ENCODE data around the gene SPRED2. TPM values are rescaled to one million over a fixed set of nuclear protein-coding genes. Genes with fewer than 3 reads are reported as not detected.

The SPRED2 gene
- total RNA-seq, 1 donor from 2014 or later: 9.4 TPM

DNA sequence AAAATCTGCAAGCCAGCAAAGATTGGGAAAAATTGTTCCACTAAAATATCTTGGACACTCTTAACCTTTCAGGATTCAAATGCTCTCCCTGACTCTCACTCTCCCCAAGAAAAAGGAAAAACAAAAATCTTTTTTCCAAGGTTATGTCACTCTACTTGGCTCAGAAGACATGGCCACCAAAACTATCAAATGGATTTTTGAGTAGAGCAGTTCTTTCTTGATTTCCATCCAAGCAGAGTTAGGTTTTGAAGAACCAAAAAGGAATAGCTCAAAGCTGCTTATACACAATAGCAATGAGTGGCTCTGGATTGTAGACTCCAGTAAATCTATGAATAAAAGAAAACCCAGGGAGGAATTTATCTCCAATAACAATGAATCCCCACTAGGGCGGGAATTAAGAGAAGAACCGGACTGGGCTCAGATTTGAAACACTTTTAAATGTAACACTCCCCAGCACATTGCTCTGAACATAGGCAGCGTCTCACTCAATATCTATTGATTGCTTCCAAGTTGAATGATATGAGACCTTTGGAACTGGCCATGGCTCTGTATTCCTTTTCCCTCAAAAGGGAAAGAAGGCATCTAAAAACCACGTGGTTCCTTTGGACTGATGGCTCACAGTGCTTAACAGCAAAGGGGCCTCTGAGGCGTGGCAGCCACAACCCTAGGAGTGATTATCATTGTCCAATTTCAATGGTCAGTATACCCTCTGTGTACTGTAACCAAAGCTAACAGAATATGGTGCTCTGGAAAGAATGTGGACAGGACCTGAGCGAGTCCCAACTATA is 68.3 kb downstream of the SPRED2 start:
- Mint-ChIP-seq H3K4me1 (ENCODE audit: low read depth) (peaks cover 52% of the 10 kb centered on the region), H3K36me3 (ENCODE audit: low read depth) (peaks cover 1% of the 10 kb centered on the region), H3K27me3 (ENCODE audit: insufficient read depth) (peaks cover 2% of the 10 kb centered on the region), H3K9me3 (no peaks in the 10 kb centered on the region), H3K27ac (no peak overlapping the region), H3K4me3 (no peak overlapping the region)
- intact Hi-C loops (cut with micrococcal nuclease): no loop called here
- DNase-seq (ENCODE audit: low spot score): no peak

DNA sequence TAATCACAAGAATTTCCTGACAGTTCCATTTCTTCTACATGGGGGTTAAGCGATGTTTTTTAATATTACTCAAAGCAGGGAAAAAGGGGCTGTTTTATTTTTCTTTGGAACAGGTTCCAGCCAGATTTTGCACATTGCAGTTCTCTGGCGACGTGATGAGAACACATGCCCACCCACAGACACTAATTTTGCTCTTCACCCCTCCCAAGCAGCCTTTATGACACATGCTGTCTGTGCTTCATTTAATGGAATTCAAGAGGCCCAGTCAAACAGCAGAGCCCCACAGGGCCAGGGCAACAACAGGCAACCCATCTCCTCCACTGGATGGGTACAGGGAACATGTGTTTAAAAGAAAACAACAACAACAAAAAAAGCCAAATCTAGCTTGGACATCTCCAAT is 70.8 kb downstream of the SPRED2 start:
- no peak for DNase-seq (ENCODE audit: low spot score)
- H3K4me1 Mint-ChIP-seq (ENCODE audit: low read depth): peaks cover 64% of the 10 kb centered on the region
- peaks cover 1% of the 10 kb centered on the region for H3K36me3 Mint-ChIP-seq (ENCODE audit: low read depth)
- peaks cover 2% of the 10 kb centered on the region for H3K27me3 Mint-ChIP-seq (ENCODE audit: insufficient read depth)
- no peak overlapping the region for H3K4me3 Mint-ChIP-seq
- H3K27ac Mint-ChIP-seq: no peak overlapping the region
- intact Hi-C loops (cut with micrococcal nuclease): no loop called here
- no peaks in the 10 kb centered on the region for H3K9me3 Mint-ChIP-seq

DNA sequence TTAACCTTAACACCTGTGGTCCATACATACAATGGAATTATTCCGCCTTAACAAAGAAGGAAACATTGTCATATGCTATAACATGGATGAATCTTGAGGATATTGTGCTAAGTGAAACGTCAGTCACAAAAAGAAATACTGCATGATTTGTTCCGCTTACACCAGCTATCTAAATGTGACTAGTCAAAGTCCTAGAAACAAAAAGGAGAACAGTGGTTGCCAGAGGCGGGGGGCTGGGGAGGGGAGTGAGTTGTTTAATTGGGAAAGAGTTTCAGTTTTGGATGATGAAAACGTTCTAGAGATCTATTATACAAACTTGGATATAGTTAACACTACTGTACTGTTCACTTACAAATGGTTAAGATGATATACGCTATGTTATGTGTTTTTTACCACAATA is 72.0 kb downstream of the SPRED2 start:
- peaks cover 1% of the 10 kb centered on the region for H3K36me3 Mint-ChIP-seq (ENCODE audit: low read depth)
- no peak overlapping the region for H3K27ac Mint-ChIP-seq
- no peak for DNase-seq (ENCODE audit: low spot score)
- H3K27me3 Mint-ChIP-seq (ENCODE audit: insufficient read depth): peaks cover 3% of the 10 kb centered on the region
- no peaks in the 10 kb centered on the region for H3K9me3 Mint-ChIP-seq
- peaks cover 68% of the 10 kb centered on the region for H3K4me1 Mint-ChIP-seq (ENCODE audit: low read depth)
- no peak overlapping the region for H3K4me3 Mint-ChIP-seq
- intact Hi-C loops (cut with micrococcal nuclease): no loop called here

DNA sequence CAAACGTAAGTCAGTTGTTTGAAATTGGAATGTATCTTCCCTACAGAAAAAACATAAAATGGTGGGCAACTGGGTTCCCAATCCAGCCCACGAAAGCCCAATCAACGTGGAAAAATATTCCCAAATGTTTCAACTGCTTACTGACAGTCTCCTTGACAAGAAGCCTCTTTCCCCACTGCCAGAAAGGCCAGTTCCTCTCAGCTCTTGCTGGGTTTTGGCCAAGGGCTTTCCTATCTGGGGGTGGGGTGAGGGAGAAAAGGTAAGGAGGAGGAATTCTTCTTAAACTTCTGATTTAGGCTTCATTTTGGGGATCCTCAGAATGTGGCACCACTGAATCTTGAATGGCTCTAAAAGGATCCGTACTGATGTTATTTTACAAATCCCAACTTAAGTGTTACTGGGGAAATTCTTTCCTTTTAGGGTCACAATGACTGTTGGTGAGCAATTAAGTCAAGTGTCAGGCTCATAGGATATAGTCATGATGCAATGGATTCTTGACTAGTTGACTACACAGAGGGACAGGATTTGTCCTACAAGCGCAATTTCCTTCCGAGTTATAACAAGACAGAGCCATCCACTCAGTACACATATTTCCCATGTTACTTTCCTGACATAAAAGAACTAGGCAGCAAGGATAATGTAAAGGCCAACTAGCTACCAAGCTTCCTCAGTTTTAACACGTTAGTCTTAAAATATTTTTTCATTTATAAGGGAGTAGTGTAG is 73.6 kb downstream of the SPRED2 start:
- intact Hi-C loops (cut with micrococcal nuclease): loop anchor here (1.0 to 5.0 kb wide), 7 partner anchors 24 to 193 kb away; partner anchors contain the start of gene SPRED2
- peaks cover 3% of the 10 kb centered on the region for H3K27me3 Mint-ChIP-seq (ENCODE audit: insufficient read depth)
- H3K36me3 Mint-ChIP-seq (ENCODE audit: low read depth): peaks cover under 1% of the 10 kb centered on the region
- DNase-seq (ENCODE audit: low spot score): no peak
- H3K4me1 Mint-ChIP-seq (ENCODE audit: low read depth): peaks cover 70% of the 10 kb centered on the region
- H3K9me3 Mint-ChIP-seq: no peaks in the 10 kb centered on the region
- no peak overlapping the region for H3K4me3 Mint-ChIP-seq
- no peak overlapping the region for H3K27ac Mint-ChIP-seq

DNA sequence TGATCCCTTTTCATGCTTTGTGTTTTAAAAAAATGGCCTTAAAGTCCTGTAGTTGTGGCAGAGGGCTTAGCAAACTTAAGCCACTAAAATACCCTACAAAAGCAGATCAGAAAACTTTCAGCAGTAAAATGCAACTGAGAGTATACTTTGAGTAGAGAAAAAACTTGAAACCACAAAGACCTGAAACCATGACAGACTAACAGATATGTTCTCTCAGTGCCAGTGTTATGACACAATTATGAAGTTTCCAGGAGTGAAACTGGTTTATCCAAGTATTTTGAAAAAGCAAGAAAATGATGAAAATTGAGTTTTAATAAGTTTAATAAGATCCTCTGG is 74.5 kb downstream of the SPRED2 start:
- intact Hi-C loops (cut with micrococcal nuclease): loop anchor here (1.0 to 5.0 kb wide), 7 partner anchors 25 to 194 kb away; partner anchors contain the start of gene SPRED2
- Mint-ChIP-seq H3K4me3 (no peak overlapping the region), H3K27me3 (ENCODE audit: insufficient read depth) (peaks cover 2% of the 10 kb centered on the region), H3K9me3 (no peaks in the 10 kb centered on the region), H3K36me3 (ENCODE audit: low read depth) (no peaks in the 10 kb centered on the region), H3K4me1 (ENCODE audit: low read depth) (peaks cover 71% of the 10 kb centered on the region), H3K27ac (peak overlapping the region; percentile 60)
- DNase-seq (ENCODE audit: low spot score): no peak

DNA sequence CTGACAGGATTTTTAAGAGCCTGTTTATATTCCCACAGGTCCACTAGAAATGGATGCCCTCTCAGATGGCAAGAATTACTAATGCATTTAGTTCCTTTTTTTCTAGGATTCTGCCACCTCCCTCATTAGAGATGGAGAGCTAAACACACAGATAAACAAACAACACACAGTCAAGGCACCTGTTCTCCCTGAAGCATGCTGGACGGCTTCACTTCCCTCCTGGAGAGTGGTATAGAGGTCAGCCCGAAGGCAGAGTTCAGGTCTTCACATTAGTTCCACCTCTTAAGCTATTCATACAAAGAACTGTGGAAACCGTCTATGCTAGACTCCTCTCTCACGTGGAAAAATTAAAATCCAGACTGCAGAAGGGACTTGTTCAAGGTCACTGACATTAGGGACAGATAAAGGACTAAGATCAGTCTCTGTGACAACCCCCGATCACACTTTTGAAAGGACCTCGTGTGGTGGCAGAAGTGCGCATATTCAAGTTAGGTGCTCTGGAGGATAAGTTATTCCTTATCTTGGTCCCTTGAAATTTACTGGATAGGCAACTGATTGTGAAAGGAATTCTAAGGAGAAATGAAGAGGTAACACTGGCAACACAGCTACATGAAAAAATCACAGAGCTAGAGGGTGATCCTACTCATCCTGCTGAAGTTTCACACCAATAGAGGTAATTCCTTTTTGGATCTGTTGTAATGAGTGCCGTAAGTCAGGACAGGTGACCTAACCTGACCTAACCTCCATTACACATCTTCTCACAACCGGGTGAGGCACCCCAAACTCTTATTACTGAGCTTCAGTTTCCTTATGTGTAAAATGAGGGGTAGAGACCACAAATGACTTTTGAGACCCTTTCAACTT is 75.1 kb downstream of the SPRED2 start:
- intact Hi-C loops (cut with micrococcal nuclease): loop anchor here (5.0 kb wide), 3 partner anchors 40 to 195 kb away; no protein-coding TSS in a partner anchor
- no peak overlapping the region for H3K4me3 Mint-ChIP-seq
- no peak for DNase-seq (ENCODE audit: low spot score)

DNA sequence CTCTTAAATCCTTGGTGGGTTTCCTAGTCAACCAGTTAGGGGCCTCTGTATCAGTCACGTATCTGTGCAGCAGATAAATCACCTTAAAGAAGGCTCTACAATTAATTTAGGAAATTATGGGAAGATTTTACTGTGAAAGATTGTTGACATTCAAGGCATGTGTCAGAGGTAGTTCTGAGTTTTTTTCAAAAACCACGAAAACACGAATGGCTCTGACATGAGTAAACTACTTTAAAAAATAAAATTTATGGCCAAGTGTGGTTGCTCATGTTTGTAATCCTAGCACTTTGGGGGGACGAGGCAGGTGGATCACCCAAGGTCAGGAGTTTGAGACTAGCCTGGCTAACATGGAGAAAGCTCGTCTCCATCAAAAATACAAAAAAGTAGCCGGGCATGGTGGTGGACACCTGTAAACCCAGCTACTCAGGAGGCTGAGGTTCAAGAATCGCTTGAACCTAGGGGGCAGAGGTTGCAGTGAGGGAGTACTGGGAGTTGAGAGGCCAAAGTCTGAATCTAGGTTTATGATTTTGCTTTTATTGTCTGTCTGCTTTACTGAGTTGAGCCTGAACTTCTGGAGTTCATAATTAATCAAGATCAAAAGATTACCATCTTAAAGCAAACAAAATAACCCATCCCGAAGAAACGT is 77.1 kb downstream of the SPRED2 start:
- H3K36me3 Mint-ChIP-seq (ENCODE audit: low read depth): no peaks in the 10 kb centered on the region
- peaks cover 64% of the 10 kb centered on the region for H3K4me1 Mint-ChIP-seq (ENCODE audit: low read depth)
- intact Hi-C loops (cut with micrococcal nuclease): loop anchor here (5.0 kb wide), 3 partner anchors 42 to 197 kb away; no protein-coding TSS in a partner anchor
- no peak overlapping the region for H3K27ac Mint-ChIP-seq
- peaks cover 2% of the 10 kb centered on the region for H3K27me3 Mint-ChIP-seq (ENCODE audit: insufficient read depth)
- no peaks in the 10 kb centered on the region for H3K9me3 Mint-ChIP-seq
- DNase-seq (ENCODE audit: low spot score): no peak
- no peak overlapping the region for H3K4me3 Mint-ChIP-seq

More for the DNA sequence above, 75.1 kb downstream of the SPRED2 start:
- Mint-ChIP-seq H3K4me1 (ENCODE audit: low read depth) (peaks cover 71% of the 10 kb centered on the region), H3K9me3 (no peaks in the 10 kb centered on the region), H3K27me3 (ENCODE audit: insufficient read depth) (peaks cover 2% of the 10 kb centered on the region), H3K36me3 (ENCODE audit: low read depth) (no peaks in the 10 kb centered on the region), H3K27ac (peak overlapping the region; percentile 24)

DNA sequence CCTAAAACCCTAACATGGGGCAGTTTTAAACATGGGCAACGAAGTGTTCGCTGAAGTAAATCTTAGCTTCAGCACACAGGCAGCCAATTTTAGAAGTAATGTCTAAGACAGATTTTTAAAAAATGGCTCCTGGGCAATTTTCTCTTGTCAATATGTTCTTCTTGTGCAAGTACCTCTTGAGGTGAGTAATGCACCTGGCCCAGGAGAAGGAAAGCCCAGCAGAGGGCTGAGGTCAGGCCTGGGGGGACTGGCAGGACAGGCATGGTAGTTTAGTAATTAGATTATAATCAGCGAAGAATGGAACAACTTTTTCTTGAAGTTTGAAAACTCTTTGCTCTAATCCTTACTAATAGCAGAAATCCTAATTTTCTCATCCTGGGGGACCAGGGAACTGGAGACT is 77.6 kb downstream of the SPRED2 start:
- intact Hi-C loops (cut with micrococcal nuclease): loop anchor here (5.0 kb wide), 3 partner anchors 43 to 198 kb away; no protein-coding TSS in a partner anchor
- peaks cover 2% of the 10 kb centered on the region for H3K27me3 Mint-ChIP-seq (ENCODE audit: insufficient read depth)
- no peak overlapping the region for H3K4me3 Mint-ChIP-seq
- H3K4me1 Mint-ChIP-seq (ENCODE audit: low read depth): peaks cover 64% of the 10 kb centered on the region
- H3K36me3 Mint-ChIP-seq (ENCODE audit: low read depth): no peaks in the 10 kb centered on the region
- H3K27ac Mint-ChIP-seq: no peak overlapping the region
- H3K9me3 Mint-ChIP-seq: no peaks in the 10 kb centered on the region
- DNase-seq (ENCODE audit: low spot score): no peak

DNA sequence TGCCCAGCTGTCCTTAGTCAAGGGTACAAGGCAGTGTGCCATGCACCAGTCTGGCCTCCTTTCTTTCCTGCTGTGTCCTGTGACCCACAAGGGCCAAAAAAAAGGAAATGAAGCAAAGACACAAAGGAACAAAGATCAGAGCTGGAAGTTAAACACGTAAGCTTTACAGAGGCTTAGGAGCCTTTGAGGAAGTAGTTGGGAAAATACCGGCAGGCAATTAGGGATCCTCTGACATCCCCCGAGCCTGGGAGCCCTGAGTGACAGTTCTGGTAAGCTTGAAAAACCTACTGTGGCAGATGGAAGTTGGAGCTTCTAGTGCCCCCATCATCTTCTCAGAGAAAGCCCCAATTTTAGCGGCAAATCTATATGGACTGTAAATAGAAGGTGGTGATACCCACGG is 78.5 kb downstream of the SPRED2 start:
- intact Hi-C loops (cut with micrococcal nuclease): no loop called here
- Mint-ChIP-seq H3K27ac (no peak overlapping the region), H3K27me3 (ENCODE audit: insufficient read depth) (peaks cover 2% of the 10 kb centered on the region), H3K4me3 (no peak overlapping the region), H3K36me3 (ENCODE audit: low read depth) (no peaks in the 10 kb centered on the region), H3K4me1 (ENCODE audit: low read depth) (peaks cover 65% of the 10 kb centered on the region), H3K9me3 (no peaks in the 10 kb centered on the region)
- no peak for DNase-seq (ENCODE audit: low spot score)

DNA sequence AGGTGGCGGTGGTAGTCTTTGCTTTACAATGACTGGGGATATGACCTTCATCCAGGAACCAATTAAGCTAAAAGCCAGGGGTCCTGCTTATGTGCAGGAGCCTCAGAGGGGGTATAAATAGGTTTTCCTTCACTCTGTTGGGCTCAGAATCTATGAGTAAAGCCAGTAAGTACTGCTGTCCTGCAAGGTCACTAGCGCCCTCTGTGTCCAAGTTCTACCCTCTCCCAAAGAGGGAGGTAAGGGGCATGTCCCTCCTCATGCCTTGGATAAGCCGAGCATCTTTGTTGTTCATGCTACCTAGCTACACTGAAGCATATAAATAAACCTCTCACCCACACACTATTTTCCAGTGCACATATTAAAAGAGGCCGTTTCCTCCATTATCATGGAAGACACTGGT is 79.4 kb downstream of the SPRED2 start:
- H3K4me1 Mint-ChIP-seq (ENCODE audit: low read depth): peaks cover 57% of the 10 kb centered on the region
- no peaks in the 10 kb centered on the region for H3K36me3 Mint-ChIP-seq (ENCODE audit: low read depth)
- no peak overlapping the region for H3K27ac Mint-ChIP-seq
- no peak overlapping the region for H3K4me3 Mint-ChIP-seq
- no peaks in the 10 kb centered on the region for H3K9me3 Mint-ChIP-seq
- peaks cover 2% of the 10 kb centered on the region for H3K27me3 Mint-ChIP-seq (ENCODE audit: insufficient read depth)
- no peak for DNase-seq (ENCODE audit: low spot score)
- intact Hi-C loops (cut with micrococcal nuclease): no loop called here

DNA sequence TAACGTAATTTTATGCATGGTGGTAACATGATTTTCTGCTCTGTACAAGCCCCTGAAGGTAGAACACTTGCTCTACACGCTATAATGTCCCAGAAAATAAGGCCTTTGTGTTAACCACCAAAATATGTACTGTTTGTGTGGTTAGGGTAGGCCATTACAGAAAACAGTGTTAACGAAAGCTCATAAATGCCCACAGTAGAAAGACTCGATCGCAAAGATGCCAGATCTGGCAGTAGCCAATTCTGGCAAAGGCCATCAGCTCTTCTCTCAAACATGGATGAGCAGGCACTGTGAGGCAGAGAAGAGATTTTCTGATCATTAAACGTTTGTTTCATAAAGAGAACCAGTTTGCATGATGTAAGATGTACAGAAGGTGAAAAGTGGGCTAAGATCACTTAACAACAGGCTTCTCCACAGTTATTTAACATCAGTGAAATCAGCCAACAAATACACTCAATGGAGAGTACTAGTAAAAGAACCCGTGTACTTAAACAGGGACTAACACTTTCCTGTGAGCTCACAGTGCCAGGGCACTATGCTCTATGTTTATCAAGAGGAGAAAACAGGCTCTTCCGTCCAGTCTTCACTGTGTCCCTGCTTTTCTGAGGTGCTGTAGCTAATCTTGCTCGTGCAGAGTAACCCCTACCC is 80.3 kb downstream of the SPRED2 start:
- H3K27ac Mint-ChIP-seq: no peak overlapping the region
- intact Hi-C loops (cut with micrococcal nuclease): no loop called here
- H3K9me3 Mint-ChIP-seq: no peaks in the 10 kb centered on the region
- H3K27me3 Mint-ChIP-seq (ENCODE audit: insufficient read depth): peaks cover 3% of the 10 kb centered on the region
- DNase-seq (ENCODE audit: low spot score): no peak
- H3K4me1 Mint-ChIP-seq (ENCODE audit: low read depth): peaks cover 47% of the 10 kb centered on the region
- H3K4me3 Mint-ChIP-seq: no peak overlapping the region
- peaks cover 5% of the 10 kb centered on the region for H3K36me3 Mint-ChIP-seq (ENCODE audit: low read depth)

Measured in activated T-helper 1 cell treated with anti-CD3 and anti-CD28 coated beads, Interleukin-12 subunit alpha, Interleukin-12 subunit beta, Interleukin-2, Interleukin-4 antibody, amounts not matched to agents 30 ng/mL and 10 ng/mL and 1 ng/mL, durations not matched to agents 14 hours and 24 hours and 36 hours (primary cell).